HG03039 (cell line): ENCODE data around the gene SDK2.

ENCODE experiments used
- ATAC-seq: cut with Tn5 transposase; IDR thresholded peaks from one replicate; pipeline ENCODE4 v1.9.1; 2021; ENCODE audit warnings: mild to moderate bottlenecking, moderate library complexity; ENCODE audit not compliant: unreplicated experiment

The SDK2 gene

DNA sequence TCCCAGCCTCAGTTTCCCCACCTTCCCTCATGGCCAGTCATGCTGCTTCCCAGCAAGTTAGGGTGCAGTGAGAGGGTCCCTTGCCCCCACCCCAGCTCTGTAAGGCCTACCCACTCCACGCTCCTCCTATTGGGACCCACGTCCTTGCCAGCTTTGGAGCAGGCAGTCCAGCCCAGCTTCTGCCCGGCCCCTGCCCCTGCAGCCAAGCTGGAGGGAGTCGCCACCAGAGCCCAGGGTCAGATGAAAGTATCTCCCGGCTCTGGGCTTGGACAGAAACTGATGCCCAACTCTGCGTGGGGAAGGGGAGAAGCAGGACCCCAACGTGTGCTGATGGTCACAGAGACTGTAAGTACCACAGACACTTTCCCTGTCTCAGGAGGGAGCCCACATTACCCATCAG lies 32.6 kb downstream of the SDK2 start:
- no peak for ATAC-seq

DNA sequence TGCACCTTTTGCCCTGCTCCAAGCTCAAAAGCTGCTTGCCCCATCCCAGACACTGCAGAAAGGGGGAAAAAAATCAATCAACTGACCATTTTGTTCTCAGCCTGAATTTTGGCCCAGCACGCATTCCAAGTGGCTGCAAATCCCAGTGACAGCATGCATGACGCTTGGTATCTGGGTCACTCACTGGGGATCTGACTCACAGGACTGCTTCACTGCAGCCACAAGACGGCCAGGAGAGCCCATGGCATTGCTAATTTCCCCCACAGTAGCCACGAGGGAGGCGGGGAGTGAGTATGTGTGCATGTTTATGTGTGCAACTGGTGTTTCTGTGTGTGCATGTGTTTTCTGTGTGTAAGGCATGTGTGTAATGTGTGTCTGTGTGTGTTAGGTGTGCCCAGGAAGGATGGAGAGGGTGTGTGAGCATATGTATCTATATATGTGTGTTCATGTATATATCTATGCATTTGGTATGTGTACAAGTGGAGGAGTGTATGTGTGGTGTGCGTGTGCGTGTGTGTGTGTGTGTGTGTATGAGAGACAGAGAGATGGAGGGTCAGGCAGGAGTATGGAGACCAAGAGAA lies 33.8 kb downstream of the SDK2 start:
- ATAC-seq = no peak

DNA sequence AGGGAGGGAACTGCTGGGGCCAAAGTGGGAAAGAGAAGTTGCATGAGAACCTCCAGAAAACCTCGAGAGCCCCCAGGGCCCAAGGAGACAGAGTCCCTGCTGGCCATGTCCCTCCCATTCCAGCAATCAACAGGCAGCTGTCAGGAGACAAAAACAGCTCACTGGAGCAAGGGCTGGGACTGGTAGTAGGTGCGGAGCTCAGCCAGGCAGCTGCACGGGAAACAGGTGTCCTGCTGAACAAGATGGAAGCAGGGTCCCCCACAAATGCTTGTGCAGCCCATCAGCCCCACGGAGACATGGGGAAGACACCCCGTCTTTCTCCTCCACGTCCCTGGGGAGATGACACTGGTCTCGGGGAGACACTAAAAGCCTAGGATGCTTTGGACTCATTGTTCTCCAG lies 34.5 kb downstream of the SDK2 start:
- no peak for ATAC-seq

- no peak for ATAC-seq
These were observed 35.2 kb downstream of the SDK2 start for GRCh38 chr17:73609060-73609459.

DNA sequence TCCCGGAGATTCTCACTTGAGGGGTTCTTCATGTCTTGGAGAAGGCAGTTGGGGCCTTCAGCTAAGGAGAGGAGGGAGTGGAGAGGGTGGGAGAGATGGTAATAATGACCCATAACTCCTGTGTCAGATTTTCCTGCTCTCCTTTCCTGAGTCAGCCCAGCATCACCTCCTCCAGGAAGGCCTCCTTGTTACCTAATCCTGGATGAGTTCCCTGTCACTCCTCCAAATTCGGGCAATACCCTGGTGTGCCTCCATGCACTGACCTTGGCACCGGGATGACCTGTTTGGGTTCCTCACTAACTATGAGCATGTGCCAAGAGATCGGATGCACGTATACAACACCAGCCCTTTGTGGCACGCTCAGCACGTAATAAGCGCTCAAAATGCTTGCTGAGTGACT lies 38.8 kb downstream of the SDK2 start:
- ATAC-seq = no peak

DNA sequence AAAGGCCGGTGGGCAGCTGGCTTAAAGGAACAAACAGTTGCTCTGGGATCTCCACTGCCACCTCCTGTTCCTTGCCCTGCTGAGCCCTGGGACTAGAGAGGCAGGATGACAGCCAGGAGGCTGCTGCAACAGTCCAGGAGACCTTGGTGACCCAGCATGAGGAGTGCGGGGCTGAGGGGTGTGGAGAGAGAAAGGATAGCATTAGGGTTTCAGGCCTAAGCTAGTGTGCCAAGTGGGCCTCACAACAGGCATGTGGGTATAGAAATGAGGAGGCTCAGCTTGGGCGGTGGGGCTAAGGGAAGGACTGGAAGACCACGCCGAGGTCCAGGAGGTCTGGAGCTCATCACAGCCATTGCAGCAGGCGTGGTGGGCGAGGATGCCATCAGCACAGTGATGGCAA lies 39.8 kb downstream of the SDK2 start:
- ATAC-seq = no peak

DNA sequence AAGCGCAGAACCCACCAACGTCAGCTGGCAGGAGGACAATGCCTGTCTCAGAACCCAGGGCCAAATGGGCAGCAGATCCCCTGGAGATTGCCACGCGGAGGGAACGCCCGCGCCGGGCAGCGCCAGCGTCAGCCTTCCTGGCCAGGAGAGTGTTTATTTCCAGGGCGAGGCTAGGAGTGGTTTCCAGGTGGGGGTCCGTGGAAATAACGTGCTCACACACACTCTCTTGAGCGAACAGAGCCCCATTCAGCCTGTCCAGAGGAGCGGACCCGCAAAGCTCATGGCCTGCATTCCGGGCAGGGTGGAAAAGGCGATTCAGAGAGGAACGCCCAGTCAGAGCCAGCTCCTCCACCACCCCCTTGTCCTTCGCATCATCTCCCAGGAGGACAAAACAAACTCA lies 40.3 kb downstream of the SDK2 start:
- ATAC-seq = no peak

GRCh38 chr17:73600103-73600871 lies 44.0 kb downstream of the SDK2 start:
- ATAC-seq = no peak

DNA sequence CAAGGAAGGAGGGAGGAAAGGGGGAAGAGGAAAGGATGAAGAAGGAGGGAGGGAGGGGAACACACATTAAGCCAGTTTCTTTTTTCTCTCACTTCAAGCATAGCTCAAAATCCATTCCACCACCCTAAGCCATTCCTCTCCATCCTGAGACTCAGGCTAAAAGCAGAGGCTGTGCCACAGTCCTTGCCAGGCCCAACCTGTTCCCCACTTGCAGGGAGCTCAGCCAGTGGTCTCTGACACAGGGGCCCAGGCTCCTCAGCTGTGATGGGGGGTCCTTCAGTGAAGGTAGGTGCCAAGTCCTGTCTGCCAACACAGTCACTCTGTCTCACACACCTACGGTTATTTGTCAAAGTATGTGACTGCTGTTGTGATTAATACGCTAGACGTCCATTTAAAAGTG lies 44.6 kb downstream of the SDK2 start:
- no peak for ATAC-seq

GRCh38 chr17:73598212-73598611 lies 46.0 kb downstream of the SDK2 start:
- ATAC-seq = no peak

GRCh38 chr17:73595931-73596330 lies 48.3 kb downstream of the SDK2 start:
- no peak for ATAC-seq

DNA sequence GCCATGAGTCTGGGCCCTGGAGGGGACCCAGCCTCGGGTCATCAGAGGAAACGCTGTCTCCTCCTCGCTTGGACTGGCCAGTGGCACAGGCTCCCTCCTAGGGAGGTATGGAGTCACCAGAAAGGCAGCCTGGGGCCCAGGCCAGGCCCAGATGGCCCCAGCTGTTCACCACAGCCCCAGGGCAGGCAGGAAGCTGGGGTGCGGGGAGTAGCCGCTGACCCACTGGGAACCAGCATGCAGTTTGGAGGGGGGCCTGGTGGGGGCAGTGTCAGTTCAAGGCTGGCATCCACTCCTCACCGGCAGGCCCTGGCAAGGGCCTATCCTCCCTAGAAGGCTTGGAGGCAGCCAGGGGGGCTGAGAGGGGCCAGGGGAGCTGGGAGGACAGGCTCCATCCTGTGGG lies 48.8 kb downstream of the SDK2 start:
- ATAC-seq = no peak

- ATAC-seq = no peak
These were observed 49.2 kb downstream of the SDK2 start for GRCh38 chr17:73595068-73595467.

- ATAC-seq = no peak
These were observed 49.6 kb downstream of the SDK2 start for GRCh38 chr17:73594598-73594997.

DNA sequence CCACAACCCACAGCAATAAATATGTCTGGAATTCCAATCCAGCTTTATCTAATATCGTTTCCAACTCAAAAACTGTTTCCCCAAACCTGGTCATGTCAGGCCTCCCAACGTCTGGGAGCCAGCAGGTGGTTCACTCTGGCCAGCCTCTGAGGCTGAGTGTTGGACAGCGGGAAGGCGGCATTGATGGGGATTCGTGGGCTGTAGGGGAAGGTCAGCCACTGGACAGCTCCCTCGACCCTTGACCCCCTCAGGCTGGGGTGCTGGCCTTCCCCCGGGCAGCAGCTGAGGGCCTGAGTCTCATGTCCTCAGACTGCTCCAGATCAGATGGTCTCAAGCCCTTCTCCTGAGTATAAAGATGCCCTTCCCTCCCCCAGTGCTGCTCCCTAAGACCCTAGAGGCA lies 50.2 kb downstream of the SDK2 start:
- no peak for ATAC-seq

GRCh38 chr17:73593249-73593965 lies 50.8 kb downstream of the SDK2 start:
- ATAC-seq = no peak

- ATAC-seq = no peak
These were observed 51.7 kb downstream of the SDK2 start for GRCh38 chr17:73592501-73592961.

- ATAC-seq = no peak
These were observed 52.2 kb downstream of the SDK2 start for GRCh38 chr17:73592079-73592415.

- no peak for ATAC-seq
These were observed 52.8 kb downstream of the SDK2 start for GRCh38 chr17:73591296-73592078.

GRCh38 chr17:73589363-73589980 lies 54.8 kb downstream of the SDK2 start:
- ATAC-seq = no peak

DNA sequence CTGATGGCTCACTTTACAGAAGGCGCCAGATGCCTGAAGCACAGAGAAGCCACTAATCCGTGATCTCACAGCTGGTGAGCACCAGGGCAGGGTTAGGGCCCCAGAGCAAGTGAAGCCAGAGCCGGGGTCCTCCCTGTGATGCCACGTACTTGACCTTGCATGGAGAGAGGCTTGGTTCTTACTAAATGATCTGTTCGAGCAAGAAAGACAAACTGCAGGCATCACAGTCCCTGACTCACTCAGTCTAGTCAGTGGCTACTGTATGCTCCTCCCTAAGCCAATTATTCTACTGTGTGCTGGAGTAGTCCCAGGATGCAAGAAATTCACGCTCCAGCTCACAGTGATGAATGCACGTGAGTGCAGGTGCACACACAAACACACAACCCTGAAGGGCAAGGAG lies 55.4 kb downstream of the SDK2 start:
- no peak for ATAC-seq
